GM13977 (cell line): ENCODE results near the gene ELP4.

Experiments used
- DNase-seq: peaks from one replicate; pipeline ENCODE4 v3.0.0; 2012; ENCODE audit warnings: low spot score
- CTCF ChIP-seq: IDR thresholded peaks from 2 replicates; pipeline ENCODE4 v1.5.1; 2012; ENCODE audit warnings: mild to moderate bottlenecking, control low read depth; ENCODE audit not compliant: insufficient read depth; ENCODE audit errors: extremely low read depth, missing control alignments
- in situ Hi-C: fragments of 300-500 bp; cut with MboI; formaldehyde crosslinking; loops from one replicate; pipeline ENCODE4 v1.12.0; 2022; ENCODE audit warnings: low sequenced_read_pairs, low pct_unique_long_range_greater_than_20kb, mixed read lengths, inconsistent platforms; ENCODE audit not compliant: unreplicated experiment

ELP4 gene

GRCh38 chr11:31610544-31610943 is 101.0 kb downstream of the ELP4 start:
- in situ Hi-C loops = no loop called here
- no peak for TF ChIP-seq CTCF
- DNase-seq = no peak

- TF ChIP-seq CTCF = no peak
- DNase-seq = no peak
- in situ Hi-C loops = no loop called here
Observed at GRCh38 chr11:31617246-31617645, 107.7 kb downstream of the ELP4 start.

GRCh38 chr11:31619980-31620379 is 110.4 kb downstream of the ELP4 start:
- in situ Hi-C loops = no loop called here
- no peak for TF ChIP-seq CTCF
- DNase-seq = no peak

- DNase-seq = no peak
- TF ChIP-seq CTCF = no peak
- in situ Hi-C loops = no loop called here
Observed at GRCh38 chr11:31620434-31620833, 110.9 kb downstream of the ELP4 start.

- in situ Hi-C loops = no loop called here
- TF ChIP-seq CTCF = no peak
- DNase-seq = no peak
Observed at GRCh38 chr11:31625868-31626267, 116.3 kb downstream of the ELP4 start.

GRCh38 chr11:31628111-31628510 is 118.5 kb downstream of the ELP4 start:
- no peak for DNase-seq
- no peak for TF ChIP-seq CTCF
- in situ Hi-C loops = no loop called here

GRCh38 chr11:31636983-31637382 is 127.4 kb downstream of the ELP4 start:
- TF ChIP-seq CTCF = no peak
- DNase-seq = no peak
- in situ Hi-C loops = no loop called here
